Activated CD4-positive, alpha-beta T cell treated with anti-CD3 and anti-CD28 coated beads, Interleukin-2, amount 50 U/mL, for 16 hours (primary cell): ENCODE results near the gene SCIMP.
A peak's percentile ranks its signal among the peaks of the same experiment; 100 is the strongest.
"Not testable (repeated sequence)": the region's sequence is repeated elsewhere in the genome, so short reads cannot be mapped to it uniquely, and the experiment has no call there.

ENCODE experiments used
- DNase-seq: peaks from one replicate; pipeline ENCODE4 v3.0.0-alpha.2; 2020

Gene SCIMP

DNA sequence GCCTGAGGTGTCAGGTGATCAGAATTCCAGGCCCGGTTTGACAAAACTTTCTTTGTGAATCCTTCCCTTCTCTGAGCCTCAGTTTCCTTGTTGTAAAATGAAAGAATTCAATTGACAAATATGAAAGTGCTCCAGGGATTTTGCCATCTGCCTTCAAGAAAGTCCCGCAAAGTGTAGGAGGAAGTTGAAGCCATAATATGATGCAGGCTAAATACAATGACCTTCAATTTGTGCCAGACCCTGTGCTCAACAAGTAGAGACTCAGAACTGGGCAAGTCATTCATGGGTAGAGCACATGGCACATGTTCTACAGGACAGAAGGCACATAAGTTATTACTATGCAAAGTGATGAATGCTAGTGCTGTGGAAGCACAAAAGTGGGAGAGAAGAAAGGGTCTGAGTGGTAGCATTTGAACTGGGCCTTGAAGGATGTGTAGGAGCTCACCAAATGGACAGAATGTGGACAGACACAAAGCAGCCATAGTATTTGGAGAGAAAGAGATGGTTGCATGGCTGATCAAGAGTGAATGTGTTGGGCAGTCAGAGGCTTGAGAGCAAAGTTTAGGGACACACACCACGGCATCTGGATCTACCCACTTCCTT, 2.4 kb upstream of the SCIMP start:
- no peak for DNase-seq

DNA sequence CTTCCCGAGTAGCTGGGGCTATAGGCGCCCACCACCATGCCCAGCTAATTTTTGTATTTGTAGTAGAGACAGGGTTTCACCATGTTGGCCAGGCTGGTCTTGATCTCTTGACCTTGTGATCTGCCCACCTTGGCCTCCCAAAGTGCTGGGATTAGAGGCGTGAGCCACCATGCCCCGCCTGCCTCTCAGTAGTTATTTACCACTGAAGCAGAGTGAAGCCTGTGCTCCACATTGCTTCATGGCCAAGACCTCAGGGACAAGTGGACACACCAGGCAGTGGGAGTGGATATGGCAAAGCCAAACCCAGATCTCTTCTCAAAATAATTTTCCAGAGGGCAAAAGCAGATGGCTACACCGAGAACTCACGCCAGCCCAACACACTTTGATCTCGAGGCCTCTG, 1.2 kb downstream of the SCIMP start:
- DNase-seq: not testable (repeated sequence)

DNA sequence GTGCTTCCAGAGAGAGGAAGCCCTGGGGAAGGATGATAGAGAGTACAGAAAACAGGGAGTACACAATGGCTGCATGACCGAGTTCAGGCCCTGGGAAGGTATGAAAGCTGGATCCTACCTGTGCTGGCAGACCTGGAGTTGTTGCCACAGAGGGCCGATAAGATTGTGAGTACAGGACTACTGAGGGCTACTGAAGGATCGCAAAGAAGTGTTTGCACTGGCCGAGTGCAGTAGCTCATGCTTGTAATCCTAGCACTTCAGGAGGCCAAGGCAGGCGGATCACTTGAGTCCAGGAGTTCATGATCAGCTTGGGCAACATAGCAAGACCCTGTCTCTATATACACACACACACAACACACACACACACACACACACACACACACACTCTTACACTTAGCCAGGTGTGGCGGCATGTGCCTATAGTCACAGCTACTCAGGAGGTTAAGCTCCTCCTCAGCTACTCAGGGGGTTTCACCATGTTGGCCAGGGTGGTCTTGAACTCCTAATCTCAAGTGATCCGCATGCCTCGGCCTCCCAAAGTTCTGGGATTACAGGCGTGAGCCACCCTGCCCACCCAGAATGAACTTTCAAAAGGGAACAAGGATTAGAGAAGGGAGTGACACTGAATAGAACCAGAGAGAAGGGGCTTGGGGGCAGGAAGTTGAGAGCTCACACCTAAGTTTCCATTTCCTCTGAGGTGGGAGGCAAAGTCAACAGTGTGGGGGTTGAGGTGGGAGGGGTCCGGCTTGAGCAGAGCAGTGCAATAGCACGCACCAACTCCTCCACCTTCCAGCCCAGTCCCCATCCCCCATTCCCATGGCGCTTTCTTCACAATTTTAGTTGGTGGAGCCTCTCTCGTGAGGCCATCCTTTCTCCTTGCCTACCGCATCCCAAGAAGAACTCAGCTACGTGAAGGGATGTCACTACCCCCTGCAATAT, 7.5 kb downstream of the SCIMP start:
- DNase-seq: no peak

DNA sequence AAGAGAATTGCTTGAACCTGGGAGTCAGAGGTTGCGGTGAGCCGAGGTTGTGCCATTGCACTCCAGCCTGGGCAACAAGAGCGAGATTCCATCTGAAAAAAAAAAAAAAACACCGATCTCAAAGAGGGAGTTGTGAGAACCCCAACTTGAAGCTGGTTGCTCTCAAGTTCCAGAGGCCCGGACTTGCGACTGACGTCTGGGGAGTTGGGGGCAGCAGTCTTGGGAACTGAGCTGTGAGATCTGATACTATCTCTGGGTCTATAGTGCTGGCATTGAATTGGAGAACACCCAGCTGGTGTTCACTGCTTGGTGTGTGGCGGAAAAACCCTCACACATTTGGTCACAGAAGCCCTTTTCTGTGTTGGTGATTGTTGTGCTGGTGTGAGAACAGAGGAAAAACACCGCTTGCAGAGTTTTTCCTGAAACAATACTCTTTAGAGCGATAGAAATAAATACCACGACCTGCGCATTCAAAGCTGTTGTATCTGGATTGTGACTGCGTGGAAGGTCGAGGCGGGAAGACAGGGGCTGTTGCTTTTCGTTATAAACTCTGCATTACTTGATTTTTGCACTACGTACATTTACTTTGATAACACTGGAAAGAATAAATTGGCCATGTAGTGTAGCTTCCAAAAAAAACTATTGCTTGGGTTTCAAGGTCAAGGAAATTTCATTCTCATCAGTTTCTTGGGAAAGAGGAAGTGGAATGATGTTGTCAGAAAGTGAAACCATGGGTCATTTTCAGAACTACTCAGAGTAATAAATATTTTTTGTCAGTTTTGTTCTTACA, 8.8 kb downstream of the SCIMP start:
- DNase-seq: no peak

DNA sequence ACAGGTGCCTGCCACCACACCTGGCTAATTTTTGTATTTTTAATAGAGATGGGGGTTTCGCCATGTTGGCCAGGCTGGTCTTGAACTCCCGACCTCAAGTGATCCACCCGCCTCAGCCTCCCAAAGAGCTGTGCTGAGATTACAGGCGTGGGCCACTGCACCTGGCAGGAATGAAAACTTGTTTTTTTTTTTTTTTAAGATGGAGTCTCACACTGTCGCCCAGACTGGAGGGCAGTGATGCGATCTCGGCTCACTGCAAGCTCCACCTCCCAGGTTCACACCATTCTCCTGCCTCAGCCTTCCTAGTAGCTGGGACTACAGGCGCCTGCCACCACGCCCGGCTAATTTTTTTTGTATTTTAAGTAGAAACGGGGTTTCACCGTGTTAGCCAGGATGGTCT, 12.7 kb downstream of the SCIMP start:
- not testable (repeated sequence) for DNase-seq

DNA sequence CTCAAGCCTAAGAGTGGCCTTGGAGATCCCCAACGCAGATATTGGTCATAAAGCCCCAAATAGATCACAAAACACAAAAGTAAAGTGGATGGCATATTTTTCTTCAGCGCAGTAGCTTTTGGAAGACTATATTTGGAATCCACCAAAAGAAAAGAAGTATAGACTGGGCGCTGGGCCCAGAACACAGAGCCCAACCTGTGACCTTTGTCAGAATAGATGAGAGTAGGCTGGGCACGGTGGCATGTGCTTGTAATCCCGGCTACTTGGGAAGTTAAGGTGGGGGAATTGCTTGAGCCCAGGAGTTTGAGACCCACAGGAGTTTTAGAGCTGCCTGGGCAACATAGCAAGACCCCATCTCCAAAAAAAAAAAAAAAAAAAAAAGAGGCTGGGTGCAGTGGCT, 14.6 kb downstream of the SCIMP start:
- DNase-seq: no peak

DNA sequence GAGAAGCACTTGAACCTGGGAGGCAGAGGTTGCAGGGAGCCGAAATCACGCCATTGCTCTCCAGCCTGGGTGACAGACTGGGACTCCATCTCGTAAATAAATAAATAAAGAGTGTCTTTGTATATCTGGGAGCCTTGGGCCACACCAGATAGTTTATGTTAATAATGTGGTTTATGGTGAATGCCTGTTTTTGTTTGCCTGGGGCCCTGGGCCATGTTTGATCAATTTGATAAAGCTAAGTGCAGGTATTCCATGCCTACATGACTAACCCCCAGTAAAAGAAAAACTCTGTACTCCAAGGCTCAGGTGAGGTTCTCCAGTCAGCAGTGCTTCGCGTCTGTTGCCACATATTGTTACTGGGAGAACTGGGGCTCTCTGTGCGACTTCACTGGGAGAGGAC, 15.1 kb downstream of the SCIMP start:
- DNase-seq: no peak

DNA sequence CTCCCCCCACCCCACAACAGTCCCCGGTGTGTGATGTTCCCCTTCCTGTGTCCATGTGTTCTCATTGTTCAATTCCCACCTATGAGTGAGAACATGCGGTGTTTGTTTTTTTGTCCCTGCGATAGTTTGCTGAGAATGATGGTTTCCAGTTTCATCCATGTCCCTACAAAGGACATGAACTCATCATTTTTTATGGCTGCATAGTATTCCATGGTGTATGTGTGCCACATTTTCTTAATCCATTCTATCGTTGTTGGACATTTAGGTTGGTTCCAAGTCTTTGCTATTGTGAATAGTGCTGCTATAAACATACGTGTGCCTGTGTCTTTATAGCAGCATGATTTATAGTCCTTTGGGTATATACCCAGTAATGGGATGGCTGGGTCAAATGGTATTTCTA, 17.1 kb downstream of the SCIMP start:
- DNase-seq: not testable (repeated sequence)

DNA sequence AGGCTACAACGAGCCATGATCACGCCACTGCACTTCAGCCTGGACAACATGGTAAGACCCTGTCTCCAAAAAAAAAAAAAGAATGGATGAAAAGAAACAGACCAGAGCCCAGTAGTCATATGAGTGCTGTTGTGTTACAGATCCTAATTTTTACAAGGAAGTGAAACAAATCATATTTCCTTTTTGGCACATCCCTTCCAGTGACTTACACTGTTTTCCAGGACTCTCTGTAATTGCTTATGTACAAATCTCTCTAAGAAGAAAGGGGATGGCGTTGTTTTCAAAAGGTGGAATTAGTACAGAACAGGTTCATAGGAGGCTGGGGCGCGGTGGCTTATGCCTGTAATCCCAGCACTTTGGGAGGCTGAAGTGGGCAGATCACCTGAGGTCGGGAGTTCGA, 23.2 kb downstream of the SCIMP start:
- no peak for DNase-seq

DNA sequence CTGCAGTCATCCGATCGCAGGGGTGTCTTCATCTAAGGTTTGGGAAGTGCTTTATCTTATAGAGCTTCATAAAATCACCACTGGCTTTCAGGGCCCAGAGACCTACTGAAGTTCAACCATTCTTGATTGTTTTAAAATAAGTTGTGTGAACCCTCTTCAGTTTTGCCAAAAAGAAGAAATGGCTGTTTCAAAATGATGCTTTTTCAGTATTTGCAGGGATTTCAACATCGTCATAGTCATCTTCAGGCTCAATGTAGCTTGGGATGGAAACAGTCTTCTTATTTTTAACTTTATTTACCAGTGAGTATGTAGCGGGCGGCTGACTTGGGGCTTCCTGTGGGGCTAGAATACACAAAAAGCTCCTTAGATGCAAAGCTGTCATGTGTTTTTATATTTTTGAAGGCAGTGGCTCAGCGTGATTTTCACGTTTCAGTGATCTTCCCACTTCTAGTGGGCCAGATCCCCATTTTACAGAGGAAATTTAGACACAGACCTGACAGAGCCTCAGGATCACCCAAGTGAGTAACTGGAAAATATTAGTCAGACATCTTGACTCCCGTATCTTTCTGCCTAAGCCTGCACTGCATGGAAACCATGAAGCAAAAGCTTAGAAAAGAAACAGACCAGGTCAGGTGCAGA, 23.9 kb downstream of the SCIMP start:
- DNase-seq: no peak

DNA sequence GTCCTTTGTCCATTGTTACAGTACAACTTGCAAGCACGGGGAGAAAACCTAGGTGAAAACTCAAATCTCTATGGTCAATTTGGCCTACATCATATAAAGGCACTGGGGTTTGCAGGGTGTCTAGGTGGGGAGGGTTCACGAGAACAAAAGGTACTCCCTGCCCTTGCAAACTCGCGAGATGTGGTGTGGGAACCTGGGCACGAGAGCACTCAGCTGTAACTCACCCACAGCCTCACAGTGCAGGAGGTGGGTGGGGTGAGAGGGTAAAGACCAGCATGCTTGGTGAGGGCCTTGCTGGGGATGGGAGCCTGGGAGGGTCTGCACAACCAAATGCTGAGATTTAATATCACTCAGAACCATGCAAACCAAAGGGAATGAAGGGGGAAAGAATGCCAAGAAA, 24.6 kb downstream of the SCIMP start:
- DNase-seq: no peak

DNA sequence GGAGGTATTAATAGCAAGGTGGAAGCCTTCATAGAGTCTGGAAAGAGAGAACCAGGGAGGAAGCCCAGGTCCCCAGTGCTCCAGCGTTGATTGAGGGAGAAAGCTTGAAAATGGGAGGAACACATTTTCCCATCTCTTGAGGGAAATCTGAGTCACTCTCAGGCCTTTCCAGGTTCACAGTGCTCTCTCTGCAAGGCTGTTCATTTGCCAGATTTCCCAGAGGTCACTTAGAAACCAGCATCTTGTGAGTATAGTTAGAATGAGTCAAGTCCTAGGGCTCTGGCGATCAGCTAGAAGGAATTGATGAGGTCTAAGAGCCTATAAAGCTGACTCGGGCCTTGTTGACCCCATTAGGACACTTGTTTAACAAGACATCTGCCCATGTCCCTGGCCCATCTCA, 25.3 kb downstream of the SCIMP start:
- no peak for DNase-seq

DNA sequence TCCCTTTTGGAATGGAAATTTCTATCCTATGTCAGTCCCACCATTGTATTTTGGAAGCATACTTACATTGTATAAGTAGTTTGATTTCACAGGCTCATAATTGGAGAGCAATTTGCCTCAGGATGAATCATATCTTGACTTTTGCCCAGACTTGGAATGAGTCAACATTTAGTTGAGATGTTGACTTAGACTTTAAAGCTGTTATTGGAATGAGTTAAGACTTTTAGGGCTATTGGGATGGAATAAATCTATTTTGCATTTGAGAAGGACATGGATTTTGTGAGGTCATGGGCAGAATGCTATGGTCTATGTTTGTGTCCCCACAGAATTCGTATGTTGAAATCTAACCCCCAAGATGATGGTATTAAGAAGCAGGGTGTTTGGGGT, 30.8 kb downstream of the SCIMP start:
- peak; percentile 48 for DNase-seq

DNA sequence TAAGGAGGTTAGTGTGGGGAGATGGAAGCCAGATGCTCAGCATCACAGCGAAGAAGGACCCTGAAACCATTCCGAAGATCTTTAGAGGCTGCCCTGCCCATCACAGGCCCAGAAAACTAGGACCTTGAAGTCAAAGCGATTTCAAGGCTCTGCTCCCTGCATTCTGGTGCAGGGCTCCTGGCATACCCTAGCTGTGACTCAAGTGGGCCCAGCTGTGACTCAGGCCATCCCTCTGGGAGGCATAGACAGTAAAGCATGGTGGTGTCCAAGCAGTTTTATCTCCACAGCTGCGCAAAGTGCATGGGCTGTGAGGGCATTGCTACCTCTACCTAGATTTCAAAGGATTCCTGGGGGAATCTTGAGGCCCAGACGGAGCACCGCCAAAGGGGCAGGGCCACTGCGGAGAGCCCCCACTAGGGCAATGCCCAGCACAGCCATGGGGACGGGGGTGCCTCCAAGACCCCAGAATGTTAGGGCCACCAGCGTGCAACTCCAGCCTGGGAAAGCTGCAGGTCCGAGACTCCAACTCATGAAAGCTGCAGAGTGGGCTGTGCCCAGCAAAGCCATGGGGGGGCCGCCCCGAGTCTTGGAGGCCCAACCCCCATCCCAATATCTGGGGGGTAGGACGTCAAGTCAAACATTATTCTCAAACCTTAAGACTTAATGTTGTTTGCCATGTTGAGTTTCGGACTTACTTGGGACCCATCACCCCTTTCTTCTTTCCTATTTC, 31.3 kb downstream of the SCIMP start:
- no peak for DNase-seq

DNA sequence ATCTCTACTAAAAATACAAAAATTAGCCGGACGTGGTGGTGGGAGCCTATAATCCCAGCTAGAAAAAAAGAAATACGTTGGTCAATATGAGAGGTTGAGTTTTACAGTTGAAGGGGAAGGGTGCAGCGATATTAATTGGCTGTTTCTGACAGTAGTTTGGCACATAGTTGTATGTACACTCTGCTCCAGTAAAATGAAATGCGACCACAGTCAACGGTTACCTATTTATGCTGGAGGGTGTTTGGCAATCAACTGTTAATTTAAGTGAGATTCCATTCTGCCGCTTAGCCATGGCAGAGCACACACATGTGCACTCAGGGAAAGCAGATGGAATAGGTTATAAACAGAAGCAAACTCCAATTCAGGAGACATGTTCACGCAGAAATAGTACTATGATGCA, 33.6 kb downstream of the SCIMP start:
- DNase-seq: no peak

DNA sequence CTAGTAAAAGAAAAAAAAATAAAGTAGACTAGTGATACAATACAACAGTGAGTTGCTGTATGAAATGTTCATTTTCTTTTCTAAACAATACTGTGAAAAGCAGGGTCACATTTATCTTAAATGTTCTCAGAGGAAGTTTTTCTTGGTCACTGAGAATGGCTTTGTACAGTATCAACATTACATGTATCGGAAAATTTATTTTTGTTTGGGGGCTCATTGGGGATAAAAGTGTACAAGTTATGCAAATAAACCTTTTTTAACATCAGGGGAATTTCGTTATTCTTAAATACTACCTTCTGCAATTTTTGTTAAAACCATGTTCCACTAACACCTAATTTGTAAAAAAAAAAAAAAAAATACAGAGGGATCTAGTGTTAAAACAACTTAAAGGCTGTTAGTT, 34.3 kb downstream of the SCIMP start:
- no peak for DNase-seq

DNA sequence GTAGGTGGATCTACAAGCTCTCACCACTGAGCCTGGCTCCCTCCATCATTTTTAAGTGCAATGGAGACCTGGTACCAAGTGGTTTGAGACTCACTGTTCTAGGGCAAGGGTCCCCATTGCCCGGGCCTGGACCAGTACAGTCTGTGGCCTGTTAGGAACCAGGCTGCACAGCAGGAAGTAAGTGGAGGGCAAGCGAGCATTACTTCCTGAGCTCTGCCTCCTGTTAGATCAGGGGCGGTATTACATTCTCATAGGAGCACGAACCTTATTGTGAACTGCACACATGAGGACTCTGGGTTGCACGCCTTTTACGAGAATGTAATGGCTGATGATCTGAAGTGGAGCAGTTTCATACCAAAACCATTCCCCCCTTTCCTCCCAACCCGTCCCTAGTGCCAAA, 36.2 kb downstream of the SCIMP start:
- no peak for DNase-seq

DNA sequence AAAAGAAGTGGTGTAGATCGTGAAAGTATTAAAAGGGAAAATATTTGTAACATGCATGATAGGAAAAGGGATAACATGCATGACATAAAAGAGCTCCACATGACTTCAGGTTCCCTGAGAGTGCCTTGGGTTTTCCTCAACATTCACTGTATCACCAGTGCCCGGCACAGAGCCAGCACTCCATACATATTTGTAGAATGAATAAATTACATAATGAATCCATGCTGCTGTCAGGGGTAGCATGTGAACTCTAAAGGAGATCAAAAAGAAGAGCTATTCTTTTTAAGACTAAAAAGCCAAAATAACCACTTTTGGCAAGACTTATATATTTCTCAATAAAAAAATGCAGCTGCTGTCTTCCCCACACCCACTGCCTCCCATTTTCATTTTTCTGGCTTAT, 40.3 kb downstream of the SCIMP start:
- no peak for DNase-seq

DNA sequence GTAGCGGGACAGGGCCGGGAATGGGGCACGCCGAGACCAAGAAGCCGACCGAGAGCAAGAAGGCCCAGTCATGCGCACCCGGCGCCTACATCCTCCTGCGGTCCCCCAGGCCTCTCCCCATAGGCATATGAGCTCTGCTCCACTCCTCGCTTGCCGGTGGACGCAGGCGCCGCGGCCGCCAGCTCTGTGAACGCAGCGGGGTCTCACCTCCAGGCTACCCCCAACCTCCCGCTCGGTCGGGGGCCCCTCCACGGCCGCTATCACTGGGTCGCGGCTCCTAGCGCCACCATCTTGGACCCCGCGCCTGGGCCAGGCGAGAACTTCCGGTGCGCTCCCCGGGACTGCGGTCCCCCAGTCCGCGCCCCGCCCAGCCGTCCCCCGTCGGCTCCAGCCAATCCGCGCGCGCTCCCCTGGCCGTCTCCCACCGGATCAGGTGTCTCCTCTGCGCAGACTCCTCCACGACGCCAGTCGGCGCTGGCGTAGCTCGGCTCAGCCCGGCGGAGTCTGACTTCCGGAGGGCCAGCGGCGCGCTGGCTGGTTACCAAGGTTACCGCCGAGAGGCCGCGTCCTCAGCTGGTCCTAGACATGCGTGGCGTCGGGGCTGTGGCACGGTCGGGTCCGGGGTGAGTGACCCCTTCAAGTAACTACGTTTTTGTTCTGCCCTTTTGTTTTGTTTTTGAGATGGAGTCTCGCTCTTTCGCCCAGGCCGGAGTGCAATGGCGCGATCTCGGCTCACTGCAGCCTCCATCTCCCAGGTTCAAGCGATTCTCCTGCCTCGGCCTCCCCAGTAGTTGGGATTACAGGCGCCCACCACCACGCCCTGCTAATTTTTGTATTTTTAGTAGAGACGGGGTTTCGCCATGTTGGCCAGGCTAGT, 42.9 kb downstream of the SCIMP start, which contains the start of gene ZNF594:
TSS of gene ZNF594 (minus strand) at position 328 of the 877 bp plus-strand sequence. CDS start 7,612 bp downstream, outside the sequence.
- peak; percentile 97 for DNase-seq

DNA sequence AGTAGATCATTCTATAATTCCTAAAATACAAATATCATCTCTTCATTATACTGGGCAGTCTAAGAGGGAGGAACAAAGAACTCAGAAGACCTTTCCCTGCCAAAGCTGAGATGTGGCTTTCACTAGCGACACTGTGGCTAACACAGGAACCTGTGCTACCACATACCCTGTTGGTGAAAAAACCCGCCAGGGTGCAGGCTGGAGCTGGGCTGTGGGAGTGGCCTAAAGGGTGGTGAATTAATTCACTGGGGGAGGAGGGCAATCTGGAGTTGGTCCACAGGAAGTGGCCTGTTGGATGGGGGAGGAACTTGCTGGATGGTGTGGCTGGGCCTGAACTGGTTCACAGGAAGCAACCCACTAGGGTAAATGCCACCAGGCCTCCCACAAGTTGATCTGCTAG, 50.4 kb downstream of the SCIMP start:
- no peak for DNase-seq

DNA sequence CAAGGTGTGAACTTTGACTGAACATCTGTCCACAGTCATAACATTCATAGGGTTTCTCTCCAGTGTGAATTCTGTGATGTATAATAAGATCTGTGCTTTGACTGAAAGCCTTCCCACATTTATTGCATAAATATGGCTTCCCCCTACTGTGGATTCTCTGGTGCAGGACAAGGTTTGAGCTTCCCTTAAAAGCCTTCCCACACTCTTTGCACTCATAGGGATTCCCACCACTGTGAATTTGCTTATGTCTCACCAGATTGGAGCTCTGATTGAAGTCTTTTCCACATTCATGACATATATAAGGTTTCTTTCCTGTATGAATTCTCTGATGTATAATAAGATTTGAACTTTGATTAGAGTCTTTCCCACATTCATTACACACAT, 51.3 kb downstream of the SCIMP start:
- DNase-seq: no peak
